B cell (primary cell): ENCODE data around the gene PHACTR1. TPM values are rescaled to one million over a fixed set of nuclear protein-coding genes. Genes with fewer than 3 reads are reported as not detected.

Experiments
- ATAC-seq: fragments of 200-7000 bp; cut with Tn5 transposase; one replicate; pipeline ENCODE4 v1.10.0; 2021; ENCODE audit warnings: low read depth, mild to moderate bottlenecking, moderate number of reproducible peaks, moderate library complexity
- CTCF ChIA-PET: fragments of 350-600 bp; sonication (Branson Sonifier 250); formaldehyde crosslinking; loops from one replicate; lab custom pipeline; 2021; ENCODE audit warnings: antibody characterized with exemption, inconsistent platforms; lab: Charles Lee
- POLR2A ChIA-PET: fragments of 350-600 bp; sonication (Branson Sonifier 250); formaldehyde crosslinking; loops from one replicate; lab custom pipeline; 2021; ENCODE audit warnings: antibody characterized with exemption; lab: Charles Lee
- DNase-seq: peaks from one replicate; pipeline ENCODE4 v3.0.0; 2013
- H2AFZ ChIP-seq: 2 replicates; pipeline ENCODE4 v1.6.1; 2012; ENCODE audit warnings: mild to moderate bottlenecking, low read depth, low read length; ENCODE audit not compliant: insufficient read depth, poor library complexity, severe bottlenecking
- H3K27ac ChIP-seq, 2 donors: 1 replicate in 1 of 2; 2 replicates in 1 of 2; pipeline ENCODE4 v1.5.1; 2012 to 2013; ENCODE audit warnings: low read length in 2 of 2, mild to moderate bottlenecking in 2 of 2, moderate library complexity in 1 of 2
- H3K27me3 ChIP-seq, 4 experiments: fragments of 200-600 bp in 1 of 4; sonication (generic) in 1 of 4; replicated peaks in 1 of 4; 1 replicate in 2 of 4; 2 replicates in 2 of 4; pipeline versions ENCODE4 v1.6.1 to v1.7.0; 2013 to 2016; ENCODE audit warnings: low read length in 3 of 4, mild to moderate bottlenecking in 2 of 4, mixed read lengths in 1 of 4, moderate library complexity in 1 of 4; ENCODE audit not compliant: insufficient read depth in 4 of 4, control insufficient read depth in 3 of 4; ENCODE audit errors: control extremely low read depth in 1 of 4
- H3K36me3 ChIP-seq, 2 experiments: replicated peaks in 1 of 2; 1 replicate in 1 of 2; 2 replicates in 1 of 2; pipeline versions ENCODE4 v1.6.1 to v1.7.1; 2013; ENCODE audit warnings: low read length in 1 of 2; ENCODE audit not compliant: insufficient read depth in 2 of 2, control insufficient read depth in 1 of 2; ENCODE audit errors: control extremely low read depth in 1 of 2, extremely low read depth in 1 of 2
- H3K4me1 ChIP-seq, 2 donors: fragments of 200-600 bp in 1 of 2; sonication (generic) in 1 of 2; 1 replicate in 1 of 2; 2 replicates in 1 of 2; pipeline versions ENCODE4 v1.5.1 to v1.6.1; 2013 to 2017; ENCODE audit warnings: low read length in 2 of 2; ENCODE audit not compliant: control insufficient read depth in 2 of 2, insufficient read depth in 2 of 2
- H3K4me2 ChIP-seq: replicated peaks from 2 replicates; pipeline ENCODE3; 2012; ENCODE audit warnings: mild to moderate bottlenecking, low read depth, low read length; ENCODE audit not compliant: poor library complexity, severe bottlenecking
- H3K4me3 ChIP-seq, 5 experiments: fragments of 200-600 bp in 1 of 5; sonication (generic) in 1 of 5; 1 replicate in 3 of 5; 2 replicates in 2 of 5; pipeline versions ENCODE4 v1.5.1 to v1.7.0; 2011 to 2016; ENCODE audit warnings: low read length in 4 of 5, mild to moderate bottlenecking in 4 of 5, low read depth in 2 of 5, control low read depth in 1 of 5, moderate library complexity in 1 of 5; ENCODE audit not compliant: insufficient read depth in 1 of 5; ENCODE audit errors: control extremely low read depth in 1 of 5, extremely low read depth in 1 of 5
- H3K79me2 ChIP-seq: fragments of 200-600 bp; sonication (generic); one replicate; pipeline ENCODE4 v1.6.0; 2016; ENCODE audit warnings: low read length; ENCODE audit not compliant: control insufficient read depth, insufficient read depth
- H3K9ac ChIP-seq: fragments of 200-600 bp; sonication (generic); 2 replicates; pipeline ENCODE4 v1.6.1; 2017; ENCODE audit warnings: mild to moderate bottlenecking, low read length, moderate library complexity
- H3K9me3 ChIP-seq, 3 donors: one replicate each; pipeline versions ENCODE4 v1.6.1 to v1.7.1; 2013; ENCODE audit warnings: low read length in 2 of 3; ENCODE audit not compliant: control insufficient read depth in 2 of 3, insufficient read depth in 1 of 3; ENCODE audit errors: control extremely low read depth in 1 of 3
- H4K20me1 ChIP-seq: 2 replicates; pipeline ENCODE4 v1.6.0; 2012; ENCODE audit warnings: mild to moderate bottlenecking, low read length; ENCODE audit not compliant: insufficient read depth, control insufficient read depth, poor library complexity, severe bottlenecking
- H3K27ac Mint-ChIP-seq: one replicate; pipeline ENCODE4 v1.8.0; 2021; ENCODE audit warnings: mixed read lengths
- H3K27me3 Mint-ChIP-seq: one replicate; pipeline ENCODE4 v1.8.0; 2021; ENCODE audit warnings: mixed read lengths
- H3K4me1 Mint-ChIP-seq: one replicate; pipeline ENCODE4 v1.8.0; 2021; ENCODE audit warnings: mixed read lengths
- H3K4me3 Mint-ChIP-seq: one replicate; pipeline ENCODE4 v1.8.0; 2021; ENCODE audit warnings: mixed read lengths
- H3K9me3 Mint-ChIP-seq: one replicate; pipeline ENCODE4 v1.8.0; 2022; ENCODE audit warnings: mixed read lengths; ENCODE audit not compliant: insufficient read depth
- EZH2 ChIP-seq: IDR thresholded peaks from 2 replicates; pipeline ENCODE4 v1.6.1; 2012; ENCODE audit warnings: borderline replicate concordance, low read depth, mild to moderate bottlenecking, moderate library complexity, low read length; ENCODE audit not compliant: insufficient read depth, poor library complexity, severe bottlenecking
- whole genome bisulfite sequencing: methylation state at CpG from one replicate; pipeline ENCODE4 v1.1.5; 2013; ENCODE audit warnings: missing lambda C conversion rate; ENCODE audit not compliant: insufficient coverage; 5-methylcytosine and 5-hydroxymethylcytosine counted together
- intact Hi-C: fragments of 100-400 bp; cut with micrococcal nuclease; formaldehyde crosslinking; loops from one replicate; pipeline ENCODE4 v1.10.0; 2022
- polyA plus RNA-seq: library from polyadenylated mRNA; depleted of rRNA; stranded (reverse); fragments of >200 nt; gene quantifications from 2 replicates; pipeline ENCODE4 v1.2.3, GENCODE V29; 2012
- total RNA-seq, 2 donors: library from RNA; stranded (reverse); fragments of 120-200 nt in 1 of 2; gene quantifications; 1 replicate in 1 of 2; 2 replicates in 1 of 2; pipeline versions ENCODE4 v1.2.3 to v1.2.4, GENCODE V29; 2013 to 2022
- TF ChIP-seq, protein P1 (sequence below): fragments of 200-600 bp; IDR thresholded peaks from one replicate; pipeline ENCODE4 v1.8.0; 2022; ENCODE audit warnings: antibody characterized with exemption, mild to moderate bottlenecking

PHACTR1 gene
- total and polyA plus RNA-seq, 2 donors (not counting 1 experiment from before 2014, with no cell fraction given): 30.2 to 129 TPM

DNA sequence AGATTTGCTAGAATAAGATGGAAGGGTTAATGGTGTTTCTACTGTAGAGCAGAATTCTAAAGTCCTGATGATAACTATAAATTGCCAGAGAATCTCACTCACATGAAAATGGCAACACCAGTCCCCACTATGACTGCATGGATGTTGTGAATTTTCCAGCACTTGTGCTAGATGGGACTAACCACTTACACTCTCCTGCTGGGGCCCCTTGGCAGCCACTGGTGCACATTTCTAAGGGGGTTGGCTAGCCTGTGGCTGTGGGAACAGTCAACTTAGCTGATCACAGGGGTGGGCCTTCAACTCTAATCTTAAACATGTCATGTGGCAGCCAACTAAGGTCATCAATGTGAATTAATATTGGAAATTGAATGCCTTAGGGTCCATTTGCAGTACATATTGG, 271.2 kb downstream of the PHACTR1 start:
- Mint-ChIP-seq H3K4me3 (no peak overlapping the region), H3K4me1 (no peaks in the 10 kb centered on the region), H3K27ac (no peak overlapping the region), H3K27me3 (peaks cover 15% of the 10 kb centered on the region), H3K9me3 (peaks cover 3% of the 10 kb centered on the region)
- ATAC-seq: no peak
- Histone ChIP-seq H3K79me2 (no peaks in the 10 kb centered on the region), H2AFZ (no peak overlapping the region), H3K4me3 (no peak overlapping the region), H3K9me3 (no peaks in the 10 kb centered on the region), H3K36me3 (no peaks in the 10 kb centered on the region), H3K9ac (no peak overlapping the region), H4K20me1 (no peaks in the 10 kb centered on the region), H3K4me2 (no peak overlapping the region), H3K27me3 (no peaks in the 10 kb centered on the region), H3K27ac (no peak overlapping the region), H3K4me1 (no peaks in the 10 kb centered on the region)
- ChIA-PET POLR2A (no interaction called here), CTCF (no interaction called here)
- no peak for DNase-seq
- TF ChIP-seq, protein P1, sequence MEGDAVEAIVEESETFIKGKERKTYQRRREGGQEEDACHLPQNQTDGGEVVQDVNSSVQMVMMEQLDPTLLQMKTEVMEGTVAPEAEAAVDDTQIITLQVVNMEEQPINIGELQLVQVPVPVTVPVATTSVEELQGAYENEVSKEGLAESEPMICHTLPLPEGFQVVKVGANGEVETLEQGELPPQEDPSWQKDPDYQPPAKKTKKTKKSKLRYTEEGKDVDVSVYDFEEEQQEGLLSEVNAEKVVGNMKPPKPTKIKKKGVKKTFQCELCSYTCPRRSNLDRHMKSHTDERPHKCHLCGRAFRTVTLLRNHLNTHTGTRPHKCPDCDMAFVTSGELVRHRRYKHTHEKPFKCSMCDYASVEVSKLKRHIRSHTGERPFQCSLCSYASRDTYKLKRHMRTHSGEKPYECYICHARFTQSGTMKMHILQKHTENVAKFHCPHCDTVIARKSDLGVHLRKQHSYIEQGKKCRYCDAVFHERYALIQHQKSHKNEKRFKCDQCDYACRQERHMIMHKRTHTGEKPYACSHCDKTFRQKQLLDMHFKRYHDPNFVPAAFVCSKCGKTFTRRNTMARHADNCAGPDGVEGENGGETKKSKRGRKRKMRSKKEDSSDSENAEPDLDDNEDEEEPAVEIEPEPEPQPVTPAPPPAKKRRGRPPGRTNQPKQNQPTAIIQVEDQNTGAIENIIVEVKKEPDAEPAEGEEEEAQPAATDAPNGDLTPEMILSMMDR: no peak
- TF ChIP-seq EZH2: no peak
- intact Hi-C loops: no loop called here

DNA sequence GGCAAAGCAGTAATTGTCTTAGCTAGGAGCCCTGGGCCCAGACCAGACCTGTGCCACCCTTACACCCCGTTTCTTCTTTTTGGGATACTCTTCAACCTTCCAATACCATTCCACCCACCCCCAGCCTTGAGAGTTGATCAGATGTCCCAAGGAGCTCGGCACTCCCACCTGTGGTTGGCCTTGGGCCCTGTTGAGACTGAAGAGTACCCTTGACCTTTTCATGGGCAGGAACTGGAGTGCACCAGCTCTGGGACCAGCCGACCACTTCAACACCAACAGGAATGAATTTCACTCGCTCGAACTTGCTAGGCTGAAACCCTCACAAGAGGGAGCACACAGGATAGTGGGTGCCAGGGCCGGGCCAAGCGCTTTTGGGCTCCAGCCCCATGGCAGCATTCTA, 273.6 kb downstream of the PHACTR1 start:
- 100% methylated on average over 5 of the region's 7 CpGs for WGBS
- no peak overlapping the region for H3K27ac ChIP-seq
- no peak overlapping the region for H3K27ac Mint-ChIP-seq
- H3K27me3 ChIP-seq: peaks cover 0 to 5% (median 2%) of the 10 kb centered on the region in 4 experiments
- intact Hi-C loops: no loop called here
- H3K79me2 ChIP-seq: no peaks in the 10 kb centered on the region
- H3K4me3 ChIP-seq: no peak overlapping the region
- POLR2A ChIA-PET: no interaction called here
- H3K9me3 Mint-ChIP-seq: no peaks in the 10 kb centered on the region
- no peak for DNase-seq
- no peaks in the 10 kb centered on the region for H3K36me3 ChIP-seq
- H3K27me3 Mint-ChIP-seq: peaks cover 26% of the 10 kb centered on the region
- H4K20me1 ChIP-seq: no peaks in the 10 kb centered on the region
- H3K4me1 Mint-ChIP-seq: no peaks in the 10 kb centered on the region
- H3K4me1 ChIP-seq: no peaks in the 10 kb centered on the region
- CTCF ChIA-PET: no interaction called here
- no peak overlapping the region for H3K9ac ChIP-seq
- H2AFZ ChIP-seq: no peak overlapping the region
- ATAC-seq: no peak
- TF ChIP-seq, protein P1: no peak
- TF ChIP-seq EZH2: no peak
- peaks cover 0 to 2% (median 0%) of the 10 kb centered on the region in 3 donors for H3K9me3 ChIP-seq
- no peak overlapping the region for H3K4me3 Mint-ChIP-seq
- no peak overlapping the region for H3K4me2 ChIP-seq
